Right renal pelvis (tissue), 4 donors: Measurements from ENCODE around the gene HMOX2. TPM values are rescaled to one million over a fixed set of nuclear protein-coding genes. Genes with fewer than 3 reads are reported as not detected.

ENCODE experiments used
- DNase-seq, 4 donors: peaks; one replicate each; pipeline ENCODE4 v3.0.0-alpha.2; 2013; ENCODE audit warnings: low read depth in 4 of 4, low spot score in 3 of 4, missing footprints in 1 of 4
- polyA plus RNA-seq, 4 donors: library from polyadenylated mRNA; unstranded; fragments of 120-200 nt; gene quantifications; one replicate each; pipeline ENCODE4 v1.2.1, GENCODE V29; 2013; ENCODE audit not compliant: insufficient read length in 4 of 4

HMOX2 gene
- polyA plus RNA-seq, 4 donors: 47.2 to 54.9 (median 47.7) TPM

DNA sequence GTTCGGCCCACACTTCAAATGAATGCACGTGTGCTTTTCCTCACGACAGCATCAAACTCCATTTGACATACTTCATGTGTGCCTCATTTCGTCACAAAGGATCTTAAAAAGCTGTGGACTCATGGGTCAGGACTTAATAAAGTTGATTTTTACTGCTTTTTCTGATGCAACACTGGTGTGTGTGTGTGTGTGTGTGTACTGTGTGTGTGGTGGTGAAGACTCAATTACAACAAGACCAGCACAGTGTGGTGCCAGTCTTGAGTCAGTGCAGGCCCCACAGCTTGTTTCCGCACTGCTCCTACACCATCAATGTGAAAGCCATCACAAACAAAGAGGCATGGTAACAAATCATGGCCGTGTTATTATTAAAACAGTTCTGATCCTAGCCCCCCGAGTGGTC lies 44.7 kb downstream of the HMOX2 start:
- no peak for DNase-seq

DNA sequence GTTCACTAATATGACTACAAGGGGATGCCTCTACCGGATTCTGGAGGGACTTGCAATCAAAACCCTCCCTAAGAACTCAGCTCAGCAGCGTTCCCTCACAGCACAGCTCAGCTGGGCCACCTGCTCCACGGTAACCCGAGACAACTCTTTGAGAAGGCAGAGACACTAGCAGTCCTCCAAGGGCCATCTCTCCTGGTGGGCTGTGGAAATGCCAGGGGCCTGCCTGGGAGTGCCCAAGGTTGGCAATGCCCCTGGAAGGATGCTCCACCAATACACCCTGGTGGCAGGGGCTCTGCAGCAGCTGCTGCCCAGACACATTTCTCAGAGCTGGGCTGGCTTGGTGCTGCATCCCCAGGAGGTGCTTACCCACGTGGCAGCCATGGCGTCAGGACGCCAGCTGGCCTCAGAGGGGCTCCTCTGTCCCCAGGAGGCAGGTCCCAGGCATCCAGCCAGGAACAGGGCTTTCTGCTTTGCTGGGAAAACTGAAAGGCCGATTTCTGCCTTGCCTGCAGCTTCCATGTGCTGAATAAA lies 45.9 kb downstream of the HMOX2 start:
- no peak for DNase-seq

DNA sequence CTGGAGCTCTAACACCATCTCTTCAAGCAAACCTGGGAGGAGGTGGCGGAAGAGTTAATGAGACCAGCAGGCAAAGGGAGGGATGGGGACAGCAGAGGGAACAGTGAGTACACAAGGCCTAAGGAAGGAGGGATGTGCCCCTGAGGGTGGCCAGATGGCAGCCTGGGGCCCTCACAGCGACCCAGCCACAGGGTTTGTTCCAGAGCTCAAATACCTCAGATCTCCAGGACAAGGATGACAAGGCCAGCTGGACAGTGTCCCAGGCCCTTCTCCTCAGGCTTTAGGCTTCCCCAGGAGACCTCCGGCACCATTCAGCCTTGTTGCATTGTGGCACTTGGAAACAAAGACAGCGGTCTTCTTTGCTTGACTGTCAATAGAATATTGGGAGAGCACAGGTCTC lies 47.5 kb downstream of the HMOX2 start:
- no peak for DNase-seq

DNA sequence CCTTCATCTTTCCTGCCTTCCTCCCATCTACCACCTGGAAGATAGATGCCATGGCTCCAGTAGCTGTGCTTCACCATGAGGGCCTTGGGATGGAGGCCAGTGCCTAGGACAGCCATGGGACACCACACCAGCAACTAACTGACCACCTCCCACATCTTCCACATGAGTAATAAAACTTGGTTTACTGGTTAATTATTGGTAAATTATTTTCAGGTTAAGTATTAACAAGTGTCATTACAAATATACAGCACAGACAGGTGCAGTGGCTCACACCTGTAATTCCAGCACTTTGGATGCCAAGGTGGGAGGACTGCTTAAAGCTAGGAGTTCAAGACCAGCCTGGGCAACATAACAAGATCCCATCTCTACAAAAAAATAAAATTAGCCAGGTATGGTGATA lies 48.4 kb downstream of the HMOX2 start:
- DNase-seq: no peak

DNA sequence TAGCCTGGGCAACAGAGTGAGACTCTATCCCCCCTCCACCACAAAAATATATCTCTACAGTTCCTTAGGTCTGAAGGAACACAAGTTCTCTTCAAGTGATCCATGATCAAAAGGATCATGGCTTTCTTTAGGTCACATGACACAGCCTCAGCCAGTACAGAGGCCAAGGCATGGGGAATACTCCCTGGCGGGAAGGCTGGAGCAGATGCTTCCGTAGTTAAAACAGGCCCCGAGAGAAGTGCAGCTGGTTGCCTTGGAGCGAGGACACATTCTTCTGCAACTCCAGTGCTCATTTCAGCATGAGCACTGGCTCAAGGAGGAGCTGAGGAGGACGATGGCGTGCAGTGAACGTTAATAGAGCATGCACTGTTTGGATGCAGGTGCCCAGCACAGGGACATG lies 48.9 kb downstream of the HMOX2 start:
- no peak for DNase-seq

DNA sequence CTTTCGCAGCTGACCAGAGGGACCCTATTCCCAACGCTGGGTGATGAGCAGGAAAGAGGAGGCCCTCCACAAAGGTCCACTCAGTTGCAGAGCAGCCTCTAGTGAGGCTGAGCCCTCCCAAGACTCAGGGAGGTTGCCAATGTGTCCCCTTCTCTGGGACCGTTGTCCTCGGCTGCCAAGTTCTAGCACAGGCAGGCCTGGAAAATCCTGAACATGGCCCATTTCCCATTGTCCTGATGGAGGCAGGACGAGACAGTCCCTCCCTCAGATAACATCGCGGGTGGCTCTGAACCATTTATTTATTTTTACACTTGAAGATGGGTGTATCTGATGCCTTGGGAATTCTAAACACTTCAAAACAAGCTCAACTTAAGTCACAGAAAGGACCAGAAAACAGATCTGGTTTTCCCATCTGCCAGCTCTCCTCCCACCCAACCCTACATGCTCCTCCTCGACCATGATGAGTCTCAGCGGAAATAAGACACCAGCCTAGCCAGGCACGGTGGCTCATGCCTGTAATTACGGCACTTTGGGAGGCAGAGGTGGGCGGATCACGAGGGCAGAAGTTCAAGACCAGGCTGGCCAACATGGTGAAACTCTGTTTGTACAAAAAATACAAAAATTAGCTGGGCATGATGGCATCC lies 49.6 kb downstream of the HMOX2 start:
- DNase-seq: no peak

DNA sequence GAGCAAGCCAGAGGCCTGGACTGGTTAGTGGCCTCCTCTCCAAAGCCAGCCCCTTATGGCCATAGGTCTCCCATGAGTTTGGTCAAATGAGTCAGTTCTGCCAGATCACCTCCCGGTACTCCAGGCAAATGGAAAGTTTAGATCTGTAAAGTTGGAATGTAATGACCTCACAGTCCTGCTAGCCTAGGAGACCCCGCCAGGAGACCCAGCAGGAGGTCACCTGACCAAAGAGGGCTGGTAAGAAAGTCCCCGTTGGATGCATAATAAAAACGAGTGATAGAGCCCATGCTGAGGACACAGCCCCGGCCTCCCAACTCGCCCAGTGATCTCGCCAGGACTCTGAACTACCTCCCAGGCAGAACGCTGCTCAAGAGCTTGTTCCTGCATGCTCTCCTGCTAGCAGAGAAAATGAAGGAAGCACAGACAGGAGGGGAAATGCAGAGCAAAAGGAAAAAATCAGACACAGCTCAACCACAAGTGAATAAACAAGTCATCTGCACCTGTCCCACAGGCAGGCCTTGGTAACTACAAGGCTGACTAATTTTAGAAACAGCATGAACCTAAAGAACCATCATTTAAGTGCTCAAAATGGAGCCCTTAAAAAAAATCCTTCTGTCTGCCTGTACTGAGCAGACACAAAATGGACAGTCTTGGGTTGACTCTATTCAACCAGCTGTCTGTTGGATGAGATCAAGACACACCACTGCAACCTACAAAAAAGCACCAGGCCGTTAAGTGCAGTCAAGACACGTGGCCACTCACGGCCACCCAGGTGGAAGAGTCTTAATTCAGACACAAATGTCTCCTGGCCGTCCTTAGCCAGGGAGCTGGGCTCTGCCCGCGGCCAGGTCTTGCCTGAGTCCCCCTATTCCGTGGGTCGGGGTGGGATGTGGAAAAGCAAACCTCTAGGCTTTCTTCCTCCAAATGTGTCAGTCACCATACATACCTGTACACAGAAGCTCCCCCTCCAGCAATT lies 53.2 kb downstream of the HMOX2 start:
- no peak for DNase-seq

DNA sequence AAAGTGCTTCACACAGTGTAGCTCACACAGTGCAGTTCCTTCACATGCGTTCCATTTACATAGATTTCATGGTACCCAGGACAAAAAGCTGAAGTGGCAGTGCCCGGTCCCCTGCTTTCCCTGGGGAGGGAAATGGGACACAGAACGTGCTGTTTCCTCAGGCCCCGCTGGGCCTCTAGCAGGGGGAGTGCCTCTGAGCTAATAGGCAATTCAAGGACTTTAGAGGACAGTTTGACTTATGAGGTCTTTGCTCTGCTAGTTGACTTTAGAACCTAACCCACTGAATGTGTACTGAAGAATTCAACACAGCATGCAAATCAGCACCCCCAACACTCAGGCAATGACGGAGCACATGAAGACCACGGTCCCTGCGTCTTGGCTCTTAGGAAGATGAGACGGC lies 55.6 kb downstream of the HMOX2 start:
- DNase-seq: no peak

DNA sequence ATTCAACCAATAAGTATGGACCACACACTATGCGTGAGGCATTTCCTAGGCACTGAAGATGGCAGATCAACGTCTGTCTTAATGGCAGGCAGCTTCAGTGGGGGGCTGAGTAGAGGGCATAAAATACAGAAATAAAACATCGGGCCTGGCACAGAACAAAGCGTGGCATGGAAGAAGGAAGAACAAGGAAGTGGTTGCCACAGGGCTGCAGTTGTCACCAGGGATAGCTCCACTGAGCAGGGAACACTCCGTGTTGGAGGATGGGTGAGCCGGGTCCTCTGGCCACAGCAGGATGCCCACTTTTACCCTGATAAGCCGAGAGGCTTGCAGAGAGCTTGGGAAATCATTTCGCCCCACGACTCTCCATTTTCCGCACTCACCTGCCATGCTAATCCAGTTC lies 56.0 kb downstream of the HMOX2 start:
- DNase-seq: no peak

DNA sequence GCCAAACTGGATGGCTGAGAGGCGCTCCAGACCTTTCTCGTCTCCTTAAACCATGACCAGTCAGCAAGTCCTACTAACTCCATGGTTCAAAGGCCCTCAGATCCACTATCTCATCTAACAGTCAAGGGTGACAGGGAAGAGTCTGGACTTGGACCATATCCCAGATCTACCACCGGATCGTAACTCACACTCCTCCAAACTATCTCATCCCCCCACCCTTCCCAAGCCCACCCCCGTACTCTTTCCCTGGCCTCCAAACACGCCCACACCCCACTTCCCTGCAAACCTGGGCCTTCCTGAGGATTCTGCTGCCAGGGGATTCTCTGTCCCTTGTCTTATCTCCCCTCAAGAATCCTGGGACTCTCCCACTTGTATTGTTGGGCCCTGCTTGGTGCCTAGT lies 57.3 kb downstream of the HMOX2 start:
- no peak for DNase-seq

DNA sequence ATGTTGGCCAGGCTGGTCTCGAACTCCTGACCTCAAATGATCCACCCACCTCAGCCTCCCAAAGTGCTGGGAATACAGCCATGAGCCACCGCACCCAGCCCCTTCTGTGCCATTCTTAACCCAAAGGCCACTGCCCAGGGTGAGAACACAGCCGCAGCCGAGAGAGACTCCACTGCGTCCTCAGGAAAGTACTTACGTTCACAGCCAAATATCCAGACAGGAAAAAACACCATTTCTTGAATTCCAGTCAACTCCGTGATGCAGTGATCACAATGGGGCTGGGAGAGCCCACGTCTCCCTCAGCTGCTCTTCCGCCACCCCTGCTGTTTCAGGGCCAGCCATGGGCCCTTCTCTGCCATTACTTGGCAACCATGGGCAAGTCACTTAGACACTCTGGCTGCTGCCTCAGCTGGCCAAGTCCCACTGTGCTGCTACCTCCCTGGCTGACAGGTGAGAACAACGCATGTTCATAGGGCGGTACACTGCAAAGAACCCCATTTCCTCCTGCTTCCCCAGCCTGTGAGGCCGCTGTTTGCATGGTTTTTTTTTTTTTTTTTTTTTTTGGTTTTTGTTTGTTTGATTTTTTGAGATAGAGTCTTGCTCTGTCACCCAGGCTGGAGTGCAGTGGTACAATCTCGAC lies 58.1 kb downstream of the HMOX2 start:
- DNase-seq: no peak

DNA sequence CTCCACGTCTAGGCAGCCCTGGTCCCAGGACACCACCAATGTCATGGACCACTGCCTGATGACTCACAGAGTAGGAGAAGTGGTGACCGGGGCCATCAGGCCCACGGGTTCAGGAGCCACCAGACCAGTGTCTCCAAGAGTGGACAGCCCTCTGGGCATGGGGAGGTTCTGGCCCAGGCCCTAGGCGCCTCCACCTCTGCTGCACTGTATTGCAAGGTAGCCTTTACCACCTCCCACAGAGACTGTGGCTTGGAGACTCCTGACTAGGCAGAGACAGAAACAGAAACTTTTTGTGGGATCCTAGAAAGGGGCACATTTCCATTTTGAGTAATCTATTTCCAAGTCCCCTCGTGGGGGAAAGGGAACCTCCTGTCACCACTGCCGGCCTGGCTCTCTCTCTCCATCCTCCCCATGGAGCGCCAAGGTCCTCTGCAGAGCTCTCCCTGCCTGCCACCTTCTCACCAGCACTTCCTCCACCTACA lies 59.5 kb downstream of the HMOX2 start:
- no peak for DNase-seq

DNA sequence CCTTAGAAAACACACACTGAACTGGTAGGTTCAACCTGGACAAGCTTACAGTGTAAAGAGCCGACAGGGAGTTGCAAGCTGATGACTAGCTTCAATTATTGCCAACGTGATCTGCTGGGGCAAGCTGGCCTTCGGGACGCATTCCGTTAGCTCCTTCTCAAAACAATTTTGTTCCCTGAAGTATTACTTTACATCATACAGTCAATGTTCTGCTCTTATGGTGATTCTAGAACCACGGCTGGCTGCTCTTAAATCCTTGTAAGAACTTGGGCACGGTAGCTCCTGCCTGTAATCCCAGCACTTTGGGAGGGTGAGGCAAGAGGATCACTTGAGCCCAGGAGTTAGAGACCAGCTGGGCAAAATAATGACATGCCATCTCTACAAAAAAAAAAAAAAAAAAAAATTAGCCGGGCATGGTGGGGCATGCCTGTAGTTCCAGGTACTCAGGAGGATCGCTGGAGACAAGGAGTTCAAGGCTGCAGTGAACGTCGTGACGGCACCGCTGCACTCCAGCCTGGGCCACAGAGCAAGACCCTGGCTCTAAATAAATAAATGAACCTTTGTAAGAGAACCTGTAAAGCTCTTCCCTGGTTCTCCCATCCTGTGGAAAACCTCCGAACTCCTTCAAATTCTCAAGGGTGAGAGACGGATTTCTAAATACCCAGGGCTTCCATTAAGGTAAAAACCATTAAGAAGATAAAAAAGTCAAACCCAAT lies 60.4 kb downstream of the HMOX2 start:
- DNase-seq: no peak

DNA sequence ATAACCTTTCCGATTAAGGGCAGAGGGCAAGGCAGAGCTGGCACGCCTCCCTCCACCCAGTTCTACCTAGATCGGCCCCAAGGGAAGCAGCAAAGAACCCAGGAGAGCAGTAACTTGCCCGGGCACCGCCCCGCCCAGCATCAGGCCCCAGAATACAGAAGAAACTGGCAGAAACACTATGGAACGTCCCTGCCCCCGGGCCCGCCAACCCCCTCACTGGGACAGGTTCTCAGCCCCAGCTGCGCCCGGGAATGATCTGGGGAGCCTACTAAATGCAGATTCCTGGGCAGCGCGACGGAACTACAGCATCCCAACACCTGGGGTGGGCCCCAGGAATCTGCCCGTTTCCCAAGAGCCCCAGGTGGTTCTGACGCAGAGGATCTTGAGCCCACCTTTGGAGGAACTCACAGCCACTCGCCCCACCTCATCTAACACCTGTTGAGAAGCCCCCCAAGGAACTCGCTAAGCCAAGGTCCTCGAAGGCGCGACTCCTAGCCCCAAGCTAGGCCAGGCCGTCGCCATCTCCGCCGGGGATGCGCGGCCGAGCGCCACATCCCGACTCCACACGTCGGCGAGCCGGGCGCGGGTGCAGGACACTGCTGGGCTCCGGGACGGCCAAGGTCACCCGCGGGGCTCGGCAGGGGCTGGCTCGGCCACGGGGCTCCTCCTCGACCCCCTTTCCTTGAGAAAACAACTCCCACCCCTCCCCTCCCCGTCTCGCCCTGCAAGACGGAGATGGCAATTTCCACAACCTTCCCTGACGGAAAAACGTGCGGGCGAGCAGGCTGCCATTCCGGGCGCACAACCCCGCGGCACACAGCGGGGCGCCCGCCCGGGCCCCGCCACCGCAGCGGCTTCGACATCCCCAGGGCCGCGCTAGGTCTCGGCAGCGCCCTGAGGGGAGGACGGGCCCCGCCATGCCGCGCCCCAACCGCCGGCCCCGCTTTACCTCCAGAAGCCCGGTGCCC lies 61.5 kb downstream of the HMOX2 start:
- DNase-seq: no peak

DNA sequence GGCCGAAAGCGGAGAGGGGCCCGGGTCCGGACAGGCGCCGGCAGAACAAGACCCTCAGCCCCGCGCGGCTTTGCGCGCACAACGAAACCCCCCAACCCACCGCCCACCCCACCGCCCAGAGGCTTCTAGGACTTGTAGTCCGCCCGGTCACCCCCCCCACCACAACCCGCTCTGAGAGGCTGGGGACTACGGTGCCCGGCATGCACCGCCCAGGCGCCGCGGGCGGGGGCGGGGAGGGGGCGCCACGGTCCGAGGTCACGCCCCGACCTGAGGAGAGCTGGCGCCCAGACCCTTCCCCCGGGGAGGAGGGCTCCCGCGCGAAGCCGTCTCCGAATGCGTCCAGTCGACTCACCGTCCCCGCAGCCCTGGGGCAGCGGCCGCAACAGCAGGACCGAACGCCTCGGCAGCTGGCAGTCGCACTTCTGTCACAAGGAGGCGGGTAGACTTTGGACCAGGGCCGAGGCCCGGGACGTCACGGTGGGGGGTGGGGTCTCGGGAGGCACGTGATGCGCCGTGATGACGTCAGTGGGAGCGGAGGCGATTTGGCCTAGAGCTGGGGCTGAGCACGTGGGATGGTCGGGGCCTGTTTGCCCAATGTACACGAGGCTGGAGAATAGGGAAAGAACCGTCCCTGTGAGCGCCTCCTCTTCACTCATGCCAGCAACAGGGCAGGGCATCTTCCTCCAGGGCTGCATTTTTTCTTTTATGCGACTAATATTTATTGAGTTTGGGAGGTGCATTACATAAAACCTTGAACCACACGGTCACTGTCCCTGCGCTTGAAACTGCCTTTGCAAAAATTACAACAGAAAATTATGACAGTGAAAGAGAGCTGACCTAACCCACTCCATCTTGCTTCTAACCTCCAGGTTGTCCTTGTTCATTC lies 62.4 kb downstream of the HMOX2 start, which contains the start of gene CDIP1:
Gene CDIP1 (minus strand): TSS at position 424 of the 886 bp plus-strand sequence. CDS start 24,643 bp downstream, outside the sequence.
- peak; percentile 83 to 88 (median 84) for DNase-seq

DNA sequence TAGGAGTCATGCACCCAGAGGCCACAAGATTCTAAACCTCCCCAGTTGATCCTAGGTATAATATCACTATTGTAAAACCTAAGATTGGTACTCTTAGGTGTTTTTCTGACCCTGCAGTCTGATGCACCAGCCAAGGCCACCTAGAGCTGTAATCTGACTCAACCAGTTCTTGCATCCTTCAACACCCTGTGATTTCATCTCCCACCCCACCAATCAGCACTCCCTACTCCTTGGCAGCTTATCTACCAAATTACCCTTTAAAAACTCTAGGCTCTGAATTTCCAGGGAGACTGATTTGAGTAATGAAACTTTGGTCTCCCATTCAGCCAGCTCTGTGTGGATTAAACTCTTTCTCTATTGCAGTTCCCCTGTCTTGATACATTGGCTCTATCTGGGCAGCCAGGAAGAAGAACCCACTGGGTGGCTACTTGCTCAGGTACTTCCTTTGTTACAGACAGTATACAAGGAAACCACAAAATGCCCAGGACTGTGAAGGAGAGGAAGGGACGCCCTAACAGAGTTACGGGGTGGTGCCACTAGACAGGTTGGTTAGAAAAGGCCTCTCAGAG lies 63.6 kb downstream of the HMOX2 start:
- no peak for DNase-seq

DNA sequence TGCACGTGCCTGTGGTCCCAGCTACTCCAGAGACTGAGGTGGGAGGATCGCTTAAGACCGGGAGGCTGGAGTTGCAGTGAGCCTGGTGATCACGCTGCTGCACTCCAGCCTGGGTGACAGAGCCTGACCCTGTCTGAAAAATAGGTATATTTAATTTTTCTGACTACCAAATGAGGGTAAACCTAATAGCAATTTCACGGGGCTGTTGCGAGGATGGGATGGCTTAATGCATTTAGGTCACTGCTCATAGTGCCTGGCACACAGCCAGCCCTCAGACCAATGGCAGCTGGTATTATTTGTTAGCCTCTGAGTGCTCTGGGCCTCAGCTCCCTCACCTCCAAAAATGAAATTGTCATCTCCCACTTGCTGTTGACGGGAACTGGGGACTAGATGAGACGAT lies 68.3 kb downstream of the HMOX2 start:
- no peak for DNase-seq

DNA sequence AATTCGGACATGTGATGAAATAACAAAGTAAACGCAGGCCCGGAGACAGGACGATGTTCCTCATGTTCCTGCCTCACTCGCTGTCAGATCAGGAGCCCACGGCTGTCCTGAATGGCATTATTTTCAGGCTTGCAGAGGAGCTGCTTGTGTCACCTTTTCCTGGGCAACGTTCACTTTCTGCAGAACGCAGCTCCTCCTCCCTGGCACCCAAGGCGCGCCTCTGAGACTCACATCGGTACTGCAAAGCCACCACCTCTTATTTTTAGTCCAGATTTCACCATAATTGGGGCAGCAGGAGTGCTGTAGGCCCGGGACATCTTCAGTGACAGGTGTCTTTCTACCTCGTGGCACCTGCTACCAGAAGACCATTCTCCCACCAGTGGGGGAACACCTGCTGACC lies 71.9 kb downstream of the HMOX2 start:
- DNase-seq: no peak
